ES-I3 (cell line): ENCODE results near the gene FPR3.
"Not testable (repeated sequence)": the region's sequence is repeated elsewhere in the genome, so short reads cannot be mapped to it uniquely, and the experiment has no call there.

ENCODE experiments used
- H3K36me3 ChIP-seq: 2 replicates; pipeline ENCODE4 v1.6.1; 2013; ENCODE audit warnings: mild to moderate bottlenecking, low read length, control low read depth, moderate library complexity; ENCODE audit not compliant: insufficient read depth
- H3K4me1 ChIP-seq: 2 replicates; pipeline ENCODE4 v1.6.1; 2013; ENCODE audit warnings: mild to moderate bottlenecking, control low read depth, low read length; ENCODE audit not compliant: insufficient read depth
- H3K9ac ChIP-seq: 2 replicates; pipeline ENCODE4 v1.6.1; 2013; ENCODE audit warnings: low read depth, mild to moderate bottlenecking, low read length, moderate library complexity
- H3K9me3 ChIP-seq: 2 replicates; pipeline ENCODE4 v1.6.1; 2013; ENCODE audit warnings: mild to moderate bottlenecking, low read length, moderate library complexity; ENCODE audit not compliant: control insufficient read depth, insufficient read depth

FPR3 gene

GRCh38 chr19:51776561-51776960 lies 18.4 kb upstream of the FPR3 start:
- H3K4me1 ChIP-seq, H3K9me3 ChIP-seq, H3K36me3 ChIP-seq, H3K9ac ChIP-seq: not testable (repeated sequence)

GRCh38 chr19:51777570-51778462 lies 17.1 kb upstream of the FPR3 start:
- H3K9ac ChIP-seq: no peak overlapping the region
- H3K4me1 ChIP-seq: no peaks in the 10 kb centered on the region
- no peaks in the 10 kb centered on the region for H3K9me3 ChIP-seq
- H3K36me3 ChIP-seq: no peaks in the 10 kb centered on the region

- H3K36me3 ChIP-seq: no peaks in the 10 kb centered on the region
Observed at GRCh38 chr19:51779181-51779580, 15.8 kb upstream of the FPR3 start.

DNA sequence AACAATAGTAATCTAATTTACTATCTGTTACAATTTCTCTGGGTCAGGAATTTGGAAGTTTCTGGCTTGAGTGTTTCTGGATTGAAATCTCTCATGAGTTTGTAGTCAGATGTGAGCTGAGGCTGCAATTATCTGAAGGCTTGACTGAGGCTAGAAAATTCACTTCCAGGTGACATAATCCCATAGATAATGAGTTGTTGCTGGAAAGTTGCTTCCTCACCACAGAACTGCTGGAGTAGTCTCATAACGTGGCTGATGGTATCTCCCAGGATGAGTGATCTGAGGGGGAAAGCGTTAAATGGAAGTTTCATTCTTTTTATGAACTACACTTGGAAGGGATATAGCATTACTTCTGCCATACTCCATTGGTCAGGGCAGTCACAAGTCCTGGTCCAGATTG lies 15.3 kb upstream of the FPR3 start:
- Histone ChIP-seq H3K4me1 (no peaks in the 10 kb centered on the region), H3K36me3 (no peaks in the 10 kb centered on the region), H3K9me3 (no peaks in the 10 kb centered on the region), H3K9ac (no peak overlapping the region)

More at GRCh38 chr19:51779181-51779580, 15.8 kb upstream of the FPR3 start:
- no peaks in the 10 kb centered on the region for H3K4me1 ChIP-seq
- no peaks in the 10 kb centered on the region for H3K9me3 ChIP-seq
- no peak overlapping the region for H3K9ac ChIP-seq

DNA sequence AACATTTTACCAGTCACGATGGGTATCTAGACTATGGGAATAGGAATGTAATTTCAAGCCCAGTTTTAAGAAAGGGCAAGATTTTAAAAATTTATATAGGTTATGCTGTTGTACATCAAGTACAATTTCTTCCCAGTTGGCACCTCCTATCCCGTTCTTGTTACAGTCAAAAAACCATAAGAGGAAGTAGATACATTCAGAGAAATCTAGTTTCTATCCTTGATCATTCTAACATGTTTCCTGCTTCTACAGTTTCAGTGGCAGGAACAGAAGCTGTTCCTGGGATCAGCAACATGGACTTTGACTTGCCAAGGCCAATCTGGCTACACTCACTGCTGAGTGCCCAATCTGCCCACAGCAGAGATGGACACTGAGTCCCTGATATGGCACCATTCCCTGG lies 14.7 kb upstream of the FPR3 start:
- Histone ChIP-seq H3K4me1 (no peaks in the 10 kb centered on the region), H3K9me3 (no peaks in the 10 kb centered on the region)

GRCh38 chr19:51781999-51782398 lies 13.0 kb upstream of the FPR3 start:
- no peaks in the 10 kb centered on the region for H3K36me3 ChIP-seq
- H3K4me1 ChIP-seq: no peaks in the 10 kb centered on the region
- no peaks in the 10 kb centered on the region for H3K9me3 ChIP-seq
- H3K9ac ChIP-seq: no peak overlapping the region

More for the DNA sequence above, 14.7 kb upstream of the FPR3 start:
- Histone ChIP-seq H3K36me3 (no peaks in the 10 kb centered on the region), H3K9ac (no peak overlapping the region)

GRCh38 chr19:51783372-51783771 lies 11.6 kb upstream of the FPR3 start:
- no peaks in the 10 kb centered on the region for H3K9me3 ChIP-seq
- no peak overlapping the region for H3K9ac ChIP-seq
- no peaks in the 10 kb centered on the region for H3K4me1 ChIP-seq
- no peaks in the 10 kb centered on the region for H3K36me3 ChIP-seq

GRCh38 chr19:51784109-51784785 lies 10.7 kb upstream of the FPR3 start:
- Histone ChIP-seq H3K9ac (no peak overlapping the region), H3K36me3 (no peaks in the 10 kb centered on the region), H3K9me3 (no peaks in the 10 kb centered on the region), H3K4me1 (no peaks in the 10 kb centered on the region)

DNA sequence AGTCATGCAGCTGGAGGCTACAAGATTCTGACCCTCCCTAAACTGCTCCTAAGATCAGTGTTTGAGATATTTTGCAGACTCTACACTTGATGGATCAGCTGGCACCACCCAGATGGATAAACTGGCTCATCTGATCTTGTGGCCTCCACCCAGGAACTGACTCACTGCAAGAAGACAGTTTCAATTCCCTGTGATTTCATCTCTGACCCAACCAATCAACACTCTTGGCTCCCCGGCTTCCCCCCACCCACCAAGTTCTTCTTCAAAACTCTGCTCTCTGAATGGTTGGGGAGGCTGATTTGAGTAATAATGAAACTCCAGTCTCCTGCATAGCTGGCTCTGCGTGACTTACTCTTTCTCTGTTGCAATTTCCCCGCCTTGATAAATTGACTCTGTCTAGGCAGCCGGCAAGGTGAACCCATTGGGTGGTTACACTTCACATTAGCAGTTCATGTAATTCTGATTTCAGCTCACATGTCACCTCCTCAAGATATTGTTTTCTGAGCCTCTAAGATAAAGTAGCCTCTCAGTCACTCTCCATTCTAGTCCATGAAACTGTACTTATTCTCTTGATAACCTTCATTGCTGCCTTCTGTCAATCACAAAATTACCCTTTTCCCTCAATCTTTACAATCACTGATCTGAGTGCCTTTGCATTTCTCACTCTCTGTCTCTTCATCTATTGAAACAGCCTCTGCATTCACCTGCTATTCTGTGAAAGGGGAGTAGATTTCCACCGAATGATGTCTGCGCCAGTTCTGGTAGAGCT lies 9.9 kb upstream of the FPR3 start:
- Histone ChIP-seq H3K4me1 (no peaks in the 10 kb centered on the region), H3K9ac (no peak overlapping the region), H3K9me3 (no peaks in the 10 kb centered on the region), H3K36me3 (no peaks in the 10 kb centered on the region)

DNA sequence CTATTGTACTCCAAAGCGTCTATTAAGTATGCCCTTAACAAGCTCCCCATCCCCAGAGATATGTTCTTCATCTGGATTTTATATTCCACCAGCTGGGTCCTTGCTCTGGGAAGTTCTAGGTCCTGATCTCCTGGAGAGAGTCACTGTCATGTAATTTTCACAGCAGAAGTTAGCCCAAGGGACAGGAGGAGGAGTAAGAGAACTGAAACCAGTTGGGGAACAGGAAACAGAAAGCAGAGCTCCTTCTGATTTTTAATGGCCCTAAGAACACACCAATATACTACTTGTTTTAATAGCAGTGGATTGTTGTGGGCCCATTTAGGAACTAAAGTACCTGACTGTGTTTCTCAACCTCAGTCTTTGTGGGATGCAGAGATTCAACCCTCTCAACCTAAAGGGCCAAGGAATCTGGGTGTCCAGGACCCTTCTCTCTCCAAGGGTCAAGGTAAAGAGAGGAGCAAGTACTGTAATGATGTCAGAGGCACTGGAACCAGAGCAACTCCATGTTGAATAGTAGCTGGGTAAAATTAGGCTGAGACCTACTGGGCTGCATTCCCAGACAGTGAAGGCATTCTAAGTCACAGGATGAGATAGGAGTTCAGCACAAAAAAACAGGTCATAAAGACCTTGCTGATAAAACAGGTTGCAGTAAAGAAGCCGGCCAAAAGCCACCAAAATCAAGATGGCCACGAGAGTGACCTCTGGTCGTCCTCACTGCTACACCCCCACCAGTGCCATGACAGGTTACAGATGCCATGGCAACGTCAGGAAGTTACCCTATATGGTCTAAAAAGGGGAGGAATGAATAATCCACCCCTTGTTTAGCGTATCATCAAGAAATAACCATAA lies 8.1 kb upstream of the FPR3 start:
- Histone ChIP-seq H3K9ac (no peak overlapping the region), H3K36me3 (no peaks in the 10 kb centered on the region), H3K4me1 (no peaks in the 10 kb centered on the region), H3K9me3 (no peaks in the 10 kb centered on the region)

GRCh38 chr19:51788029-51788428 lies 6.9 kb upstream of the FPR3 start:
- no peaks in the 10 kb centered on the region for H3K4me1 ChIP-seq
- no peaks in the 10 kb centered on the region for H3K36me3 ChIP-seq
- no peaks in the 10 kb centered on the region for H3K9me3 ChIP-seq
- no peak overlapping the region for H3K9ac ChIP-seq

GRCh38 chr19:51789061-51789795 lies 5.7 kb upstream of the FPR3 start:
- no peak overlapping the region for H3K9ac ChIP-seq
- H3K9me3 ChIP-seq: no peaks in the 10 kb centered on the region
- H3K36me3 ChIP-seq: no peaks in the 10 kb centered on the region
- H3K4me1 ChIP-seq: no peaks in the 10 kb centered on the region

DNA sequence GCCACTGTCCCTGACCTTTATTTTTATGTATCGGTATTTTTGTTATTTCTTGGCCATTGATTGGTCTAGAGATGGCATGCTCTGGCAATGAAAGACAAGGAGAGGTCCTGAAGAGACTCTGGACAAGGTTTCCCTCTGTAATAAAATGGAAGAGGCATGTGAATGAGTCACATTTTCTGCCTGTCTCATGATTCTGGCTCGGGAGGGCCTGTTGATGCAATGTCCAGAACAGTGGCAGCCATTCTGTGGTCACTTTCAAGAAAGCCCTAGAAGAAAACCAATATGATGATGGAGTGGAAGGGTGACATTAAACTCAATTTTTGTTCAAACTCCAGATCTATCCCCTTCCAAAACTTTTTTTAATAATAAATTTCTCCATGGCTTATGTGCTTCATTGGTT lies 2.0 kb upstream of the FPR3 start:
- H3K4me1 ChIP-seq: no peaks in the 10 kb centered on the region
- no peaks in the 10 kb centered on the region for H3K9me3 ChIP-seq
- H3K36me3 ChIP-seq: no peaks in the 10 kb centered on the region
- no peak overlapping the region for H3K9ac ChIP-seq
